Fibroblast of mammary gland (primary cell): ENCODE measurements around the gene CDC42SE2.
A peak's percentile ranks its signal among the peaks of the same experiment; 100 is the strongest.

Experiments
- DNase-seq: peaks from one replicate; pipeline ENCODE4 v3.0.0-alpha.2; 2010; ENCODE audit warnings: low read depth
- H3K4me3 ChIP-seq: 2 replicates; pipeline ENCODE4 v1.5.1; 2011; ENCODE audit warnings: low read depth, mild to moderate bottlenecking, low read length, moderate library complexity; ENCODE audit not compliant: control insufficient read depth
- TF ChIP-seq, protein P1 (sequence below): conservative IDR thresholded peaks from 2 replicates; pipeline ENCODE4 v1.5.1; 2011; ENCODE audit warnings: low read depth, low read length, inconsistent platforms; ENCODE audit not compliant: control insufficient read depth, insufficient read depth

CDC42SE2 gene

DNA sequence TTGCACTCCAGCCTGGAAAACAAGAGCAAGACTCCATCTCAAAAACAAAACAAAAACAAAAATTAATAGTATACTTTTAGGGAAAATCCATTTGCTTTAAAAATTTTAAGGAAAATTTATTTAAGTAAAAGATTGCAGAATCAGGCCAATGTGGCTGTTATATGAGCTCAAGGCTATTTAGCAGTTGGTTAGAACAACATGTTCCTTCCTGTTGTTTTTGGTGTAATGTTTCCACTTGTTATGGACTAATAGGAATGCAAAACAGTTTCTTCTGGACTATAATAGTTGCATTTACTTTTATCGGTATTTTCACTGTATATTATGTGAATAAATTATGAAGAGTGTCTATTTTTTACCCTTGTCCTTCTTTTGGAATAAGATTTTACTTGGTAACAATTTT is 3.0 kb upstream of the CDC42SE2 start:
- TF ChIP-seq, protein P1, sequence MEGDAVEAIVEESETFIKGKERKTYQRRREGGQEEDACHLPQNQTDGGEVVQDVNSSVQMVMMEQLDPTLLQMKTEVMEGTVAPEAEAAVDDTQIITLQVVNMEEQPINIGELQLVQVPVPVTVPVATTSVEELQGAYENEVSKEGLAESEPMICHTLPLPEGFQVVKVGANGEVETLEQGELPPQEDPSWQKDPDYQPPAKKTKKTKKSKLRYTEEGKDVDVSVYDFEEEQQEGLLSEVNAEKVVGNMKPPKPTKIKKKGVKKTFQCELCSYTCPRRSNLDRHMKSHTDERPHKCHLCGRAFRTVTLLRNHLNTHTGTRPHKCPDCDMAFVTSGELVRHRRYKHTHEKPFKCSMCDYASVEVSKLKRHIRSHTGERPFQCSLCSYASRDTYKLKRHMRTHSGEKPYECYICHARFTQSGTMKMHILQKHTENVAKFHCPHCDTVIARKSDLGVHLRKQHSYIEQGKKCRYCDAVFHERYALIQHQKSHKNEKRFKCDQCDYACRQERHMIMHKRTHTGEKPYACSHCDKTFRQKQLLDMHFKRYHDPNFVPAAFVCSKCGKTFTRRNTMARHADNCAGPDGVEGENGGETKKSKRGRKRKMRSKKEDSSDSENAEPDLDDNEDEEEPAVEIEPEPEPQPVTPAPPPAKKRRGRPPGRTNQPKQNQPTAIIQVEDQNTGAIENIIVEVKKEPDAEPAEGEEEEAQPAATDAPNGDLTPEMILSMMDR: no peak
- peak; percentile 47 for DNase-seq
- no peak overlapping the region for H3K4me3 ChIP-seq

DNA sequence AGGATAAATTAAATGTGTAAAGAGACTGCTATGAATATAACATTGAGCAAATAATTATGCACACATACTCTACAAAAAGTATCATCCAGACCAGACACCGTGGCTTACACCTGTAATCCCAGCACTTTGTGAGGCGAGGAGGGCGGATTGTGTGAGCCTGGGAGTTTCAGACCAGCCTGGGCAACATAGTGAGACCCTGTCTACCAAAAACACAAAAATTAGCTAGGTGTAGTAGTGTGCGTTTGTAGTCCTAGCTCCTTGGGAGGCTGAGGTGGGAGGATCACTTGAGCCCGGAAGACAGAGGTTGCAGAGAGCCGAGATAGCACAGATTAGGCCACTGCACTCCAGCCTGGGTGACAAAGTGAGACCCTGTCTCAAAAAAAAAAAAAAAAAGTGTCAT is 2.4 kb upstream of the CDC42SE2 start:
- TF ChIP-seq, protein P1: no peak
- no peak for DNase-seq

DNA sequence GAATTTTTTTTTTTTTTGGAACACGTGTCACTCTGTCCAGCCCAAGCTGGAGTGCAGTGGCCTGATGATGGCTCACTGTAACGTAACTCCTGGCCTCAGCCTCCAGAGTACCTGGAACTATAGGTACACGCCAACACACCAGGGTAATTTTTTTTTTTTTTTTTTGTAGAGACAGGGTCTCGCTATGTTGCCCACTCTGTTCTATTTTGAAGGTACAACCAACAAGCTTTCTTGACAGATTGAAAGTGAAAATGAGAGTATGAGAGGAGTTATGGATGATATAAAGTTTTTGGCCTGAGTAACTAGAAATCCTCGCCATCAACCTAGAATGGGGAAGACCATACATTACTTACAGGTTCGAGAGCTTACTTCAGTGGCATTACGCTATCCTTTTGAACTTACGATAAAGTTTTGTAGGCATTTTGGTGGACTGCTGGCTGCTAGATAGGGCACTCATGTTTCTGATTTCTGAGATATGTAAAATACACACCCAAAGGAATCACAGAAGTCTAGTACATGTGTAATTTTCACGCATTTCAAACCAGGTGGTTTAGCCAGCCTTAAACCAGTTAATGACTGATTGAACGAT is 806 bp upstream of the CDC42SE2 start:
- peak overlapping the region; percentile 83 for H3K4me3 ChIP-seq
- TF ChIP-seq, protein P1: no peak
- DNase-seq: no peak

More for the DNA sequence above, 2.4 kb upstream of the CDC42SE2 start:
- no peak overlapping the region for H3K4me3 ChIP-seq

GRCh38 chr5:131264451-131265099 is 722 bp downstream of the CDC42SE2 start:
- DNase-seq: no peak
- TF ChIP-seq, protein P1: no peak
- H3K4me3 ChIP-seq: peak overlapping the region; percentile 87

DNA sequence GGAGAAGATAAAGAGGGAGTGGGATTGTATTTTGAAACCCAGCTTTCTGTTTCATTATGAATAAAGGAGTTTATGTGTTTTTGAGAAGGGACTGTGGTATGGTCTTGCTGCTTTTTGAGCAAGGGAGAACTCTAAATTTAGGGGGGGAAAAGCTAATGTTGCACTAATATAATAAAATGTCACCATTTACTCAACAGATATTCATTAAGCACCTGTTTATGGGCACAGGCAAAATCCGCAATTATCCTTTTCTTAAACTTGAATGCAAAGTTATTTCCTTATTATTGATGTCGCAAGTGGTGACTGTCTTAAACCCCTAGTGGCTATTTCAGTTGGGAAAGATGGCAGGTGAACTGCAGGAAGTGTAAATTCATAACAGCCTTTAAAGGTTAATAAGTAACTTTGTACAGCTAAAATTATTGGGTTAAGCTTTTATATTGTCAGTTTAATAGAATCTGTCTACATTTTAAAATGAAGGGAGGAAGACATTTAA is 1.5 kb downstream of the CDC42SE2 start:
- H3K4me3 ChIP-seq: peak overlapping the region; percentile 87
- peak; percentile 51 for DNase-seq
- TF ChIP-seq, protein P1: peak; percentile 41

- TF ChIP-seq, protein P1: no peak
- no peak for DNase-seq
- H3K4me3 ChIP-seq: no peak overlapping the region
Measured at GRCh38 chr5:131266370-131267060, 2.7 kb downstream of the CDC42SE2 start.
